Panc1 (cell line): Measurements from ENCODE around the gene ZDHHC14. TPM values are rescaled to one million over a fixed set of nuclear protein-coding genes. Genes with fewer than 3 reads are reported as not detected.

Experiments
- ATAC-seq: fragments of 200-7000 bp; cut with Tn5 transposase; 2 replicates; pipeline ENCODE4 v1.9.1; 2020; ENCODE audit warnings: mild to moderate bottlenecking, moderate library complexity
- BruUV-seq: library from RNA; stranded (reverse); fragments of 400-500 nt; replicated peaks from 2 replicates; lab custom pipeline; 2021; lab: Mats Ljungman, UMichigan
- CTCF ChIA-PET: fragments of 300-600 bp; sonication (Branson Sonifier 250); formaldehyde crosslinking; loops from one replicate; lab custom pipeline; 2022; ENCODE audit warnings: antibody characterized with exemption; lab: Charles Lee
- POLR2A ChIA-PET: fragments of 300-600 bp; sonication (Branson Sonifier 250); formaldehyde crosslinking; loops from one replicate; lab custom pipeline; 2022; ENCODE audit warnings: antibody characterized with exemption; lab: Charles Lee
- DNase-seq: peaks from one replicate; pipeline ENCODE4 v3.0.0-alpha.2; 2010; ENCODE audit warnings: low read depth, low spot score
- H3K27ac ChIP-seq: 2 replicates; pipeline ENCODE4 v1.5.1; 2011; ENCODE audit warnings: mild to moderate bottlenecking, low read length, inconsistent platforms
- H3K27me3 ChIP-seq: fragments of 200-500 bp; sonication (Bioruptor generic); 2 replicates; pipeline ENCODE4 v1.6.0; 2014; ENCODE audit warnings: low read length, inconsistent platforms; ENCODE audit not compliant: control insufficient read depth, insufficient read depth
- H3K36me3 ChIP-seq: fragments of 200-500 bp; sonication (Bioruptor generic); 2 replicates; pipeline ENCODE4 v1.5.1; 2014; ENCODE audit warnings: inconsistent platforms, mild to moderate bottlenecking, low read length, moderate library complexity; ENCODE audit not compliant: control insufficient read depth, insufficient read depth
- H3K4me1 ChIP-seq: 2 replicates; pipeline ENCODE4 v1.5.1; 2011; ENCODE audit warnings: inconsistent platforms, mild to moderate bottlenecking, low read length, moderate library complexity; ENCODE audit not compliant: control insufficient read depth, insufficient read depth
- H3K4me3 ChIP-seq, 2 experiments: 2 replicates each; pipeline ENCODE4 v1.5.1; 2011 to 2012; ENCODE audit warnings: low read depth in 2 of 2, low read length in 2 of 2, mild to moderate bottlenecking in 2 of 2, inconsistent platforms in 1 of 2, moderate library complexity in 1 of 2
- H3K9me3 ChIP-seq: fragments of 200-500 bp; sonication (Bioruptor generic); 2 replicates; pipeline ENCODE4 v1.5.1; 2014; ENCODE audit warnings: low read depth, mild to moderate bottlenecking, inconsistent platforms, low read length, moderate library complexity; ENCODE audit not compliant: control insufficient read depth, insufficient read depth
- CTCF ChIP-seq: fragments of 450-650 bp; IDR thresholded peaks from 2 replicates; pipeline ENCODE4 v1.5.1; 2017; ENCODE audit warnings: mild to moderate bottlenecking
- POLR2AphosphoS5 ChIP-seq: IDR thresholded peaks from 2 replicates; pipeline ENCODE4 v1.6.1; 2012; ENCODE audit warnings: mild to moderate bottlenecking, low read depth, low read length, moderate library complexity
- REST ChIP-seq, 2 experiments: IDR thresholded peaks; 2 replicates each; pipeline ENCODE4 v1.6.1; 2011 to 2012; ENCODE audit warnings: low read depth in 2 of 2, control low read depth in 1 of 2, low read length in 1 of 2, mild to moderate bottlenecking in 1 of 2, moderate library complexity in 1 of 2; ENCODE audit not compliant: insufficient read depth in 1 of 2
- SIN3A ChIP-seq: IDR thresholded peaks from 2 replicates; pipeline ENCODE4 v1.6.1; 2012; ENCODE audit warnings: low read depth, mild to moderate bottlenecking, low read length, moderate library complexity, borderline replicate concordance; ENCODE audit not compliant: insufficient read depth
- TCF7L2 ChIP-seq: IDR thresholded peaks from 2 replicates; pipeline ENCODE4 v1.6.1; 2011; ENCODE audit warnings: mild to moderate bottlenecking, low read depth, low read length, inconsistent platforms
- in situ Hi-C: cut with HindIII; loops from 2 replicates; pipeline ENCODE4 v1.10.0; 2016; ENCODE audit warnings: low sequenced_read_pairs, low pct_unique_long_range_greater_than_20kb
- intact Hi-C: fragments of 100-400 bp; cut with micrococcal nuclease; formaldehyde crosslinking; loops from one replicate; pipeline ENCODE4 v1.10.0; 2022; ENCODE audit not compliant: unreplicated experiment
- total RNA-seq: library from RNA; stranded (reverse); gene quantifications from one replicate; pipeline ENCODE4 v1.2.1, GENCODE V29; 2021; ENCODE audit not compliant: unreplicated experiment

The ZDHHC14 gene
- total RNA-seq, 1 experiment from 2014 or later, result 19.9 TPM

GRCh38 chr6:157558049-157558448, 177.1 kb downstream of the ZDHHC14 start:
- no peak for ATAC-seq
- in situ Hi-C loops (no loop called here), intact Hi-C loops (no loop called here)
- no peaks in the 10 kb centered on the region for H3K36me3 ChIP-seq
- CTCF ChIA-PET, result no interaction called here
- DNase-seq, result no peak
- BruUV-seq, result no TSS peak
- POLR2A ChIA-PET, result no interaction called here
- no peaks in the 10 kb centered on the region for H3K9me3 ChIP-seq
- H3K4me3 ChIP-seq, result no peak overlapping the region
- peaks cover 4% of the 10 kb centered on the region; the same call in 1 of the 2 replicates for H3K4me1 ChIP-seq
- no peak overlapping the region for H3K27ac ChIP-seq
- no peaks in the 10 kb centered on the region for H3K27me3 ChIP-seq
- TF ChIP-seq TCF7L2, result no peak
- TF ChIP-seq SIN3A, result no peak
- TF ChIP-seq CTCF, result no peak
- peak; percentile 80 to 81 for TF ChIP-seq REST (IDR thresholded peaks at IDR 0.05; ENCODE audit: insufficient read depth in 1 of 2, low read depth in 2 of 2, low read length in 1 of 2)
- TF ChIP-seq POLR2AphosphoS5, result no peak

- Histone ChIP-seq H3K36me3 (no peaks in the 10 kb centered on the region), H3K27ac (no peak overlapping the region), H3K9me3 (no peaks in the 10 kb centered on the region), H3K4me3 (no peak overlapping the region), H3K27me3 (no peaks in the 10 kb centered on the region), H3K4me1 (peaks cover 4% of the 10 kb centered on the region; the same call in 1 of the 2 replicates)
- intact Hi-C loops, result no loop called here
- DNase-seq (no peak), ATAC-seq (no peak)
- no peak for TF ChIP-seq REST (IDR thresholded peaks at IDR 0.05; ENCODE audit: insufficient read depth in 1 of 2, low read depth in 2 of 2, low read length in 1 of 2)
- TF ChIP-seq CTCF, result no peak
- TF ChIP-seq SIN3A, result no peak
- TF ChIP-seq TCF7L2, result no peak
- TF ChIP-seq POLR2AphosphoS5, result no peak
- no TSS peak for BruUV-seq
- ChIA-PET CTCF (no interaction called here), POLR2A (interaction anchor here (0.7 kb wide), 1 partner anchor 154 kb away, joined by 6 read pairs; no protein-coding TSS in a partner anchor)
- in situ Hi-C loops, result no loop called here
Measured at GRCh38 chr6:157558487-157559200, 177.7 kb downstream of the ZDHHC14 start.
